Measurements from ENCODE around the gene ATXN3L.
A peak's percentile ranks its signal among the peaks of the same experiment; 100 is the strongest.

The ATXN3L gene

DNA sequence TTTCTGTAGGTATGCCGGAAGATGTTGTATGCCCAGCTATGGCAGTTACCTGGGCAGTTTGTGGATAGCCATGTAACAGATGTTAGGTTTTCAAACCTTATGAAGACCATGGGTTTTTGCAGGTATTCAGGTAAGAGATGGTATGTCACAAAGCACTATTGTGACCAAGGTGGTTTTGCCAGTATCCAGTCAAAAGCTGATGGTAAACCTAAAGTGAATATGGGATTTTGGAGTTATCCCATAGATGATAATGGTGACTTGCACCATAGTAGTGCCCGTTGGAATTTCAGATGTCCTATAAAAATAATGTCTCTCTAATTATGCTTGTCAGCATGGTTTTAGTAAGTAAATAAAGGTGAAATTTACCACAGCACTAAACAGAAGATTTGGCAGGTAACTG, at the start of gene ATXN3L:
Gene ATXN3L (minus strand): TSS at position 101 of the 400 bp plus-strand sequence. CDS start 119 bp downstream, outside the sequence.
- DNase-seq, result no peak

DNA sequence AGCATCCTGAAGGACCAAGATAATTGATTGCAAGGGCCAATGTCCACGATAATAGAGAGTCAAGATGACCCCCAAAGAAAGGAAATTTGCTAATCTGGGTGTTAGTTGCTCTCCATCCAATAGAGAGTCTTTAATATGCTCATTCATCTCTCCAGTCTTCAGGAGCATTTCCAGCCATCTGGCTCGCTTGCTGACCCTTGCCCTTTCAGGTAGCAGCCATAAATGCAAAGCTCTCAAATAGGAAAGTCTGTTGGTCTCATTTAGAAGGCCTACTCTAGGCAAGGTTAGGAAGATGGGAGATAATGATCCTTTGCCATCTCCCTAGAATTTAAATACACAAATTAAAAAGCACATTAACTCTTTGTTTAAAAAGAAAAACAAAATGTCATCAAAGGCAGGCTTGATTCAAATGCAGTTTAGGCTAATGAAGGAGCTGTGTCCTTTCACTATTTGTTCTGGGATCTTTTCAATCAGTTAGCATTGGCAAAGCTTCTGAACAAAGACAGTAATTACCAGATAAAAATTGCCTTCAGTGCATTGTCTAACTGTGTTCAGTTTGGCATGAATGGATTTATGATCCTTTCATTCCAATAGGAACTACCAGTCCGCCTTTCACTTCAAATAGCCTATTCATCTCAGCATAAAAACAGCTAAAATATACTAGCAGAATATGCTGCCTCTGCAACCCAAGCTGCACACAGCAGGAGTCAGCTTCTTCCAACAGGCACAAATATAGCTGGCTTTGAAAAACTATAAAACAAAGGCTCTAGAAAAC, 49.6 kb upstream of the ATXN3L start:
- DNase-seq, result no peak

DNA sequence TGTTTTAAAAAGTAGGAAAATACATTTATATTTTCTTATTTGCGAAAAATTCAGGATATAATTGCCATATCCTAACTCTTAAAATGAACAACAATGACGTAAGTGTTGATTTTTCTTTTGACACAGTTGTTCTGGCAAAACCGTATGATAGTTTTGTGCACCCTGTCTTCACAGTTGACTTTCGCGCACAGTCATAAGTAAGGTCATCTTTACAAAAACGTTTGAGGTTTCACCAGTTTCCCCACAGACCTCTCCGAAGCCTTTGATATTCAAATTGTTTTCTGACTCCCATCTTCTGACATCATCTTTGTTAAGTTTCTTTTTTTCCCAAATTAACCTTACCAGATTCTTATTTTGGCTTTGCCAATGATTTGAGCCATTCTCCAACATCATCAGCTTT, 48.1 kb upstream of the ATXN3L start:
- DNase-seq, result no peak

DNA sequence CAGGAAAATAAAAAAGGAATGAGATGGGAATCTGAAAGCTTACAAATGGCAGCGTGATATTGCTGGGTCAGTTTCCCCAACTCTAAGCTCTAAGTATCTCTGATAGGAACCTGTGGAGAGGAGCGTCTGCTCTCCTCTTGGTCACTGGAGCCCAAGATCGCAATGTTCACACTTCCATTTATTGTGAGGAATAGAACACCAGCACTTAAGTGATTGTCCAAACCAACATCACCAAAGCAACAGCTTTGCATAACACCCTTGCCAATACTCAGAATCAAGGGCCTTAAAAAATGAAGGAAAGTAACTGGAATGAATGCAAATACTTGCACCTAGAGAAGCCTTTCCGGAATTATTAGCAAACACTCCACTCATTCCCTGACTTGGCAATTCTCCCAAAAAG, 46.8 kb upstream of the ATXN3L start:
- DNase-seq, result no peak

DNA sequence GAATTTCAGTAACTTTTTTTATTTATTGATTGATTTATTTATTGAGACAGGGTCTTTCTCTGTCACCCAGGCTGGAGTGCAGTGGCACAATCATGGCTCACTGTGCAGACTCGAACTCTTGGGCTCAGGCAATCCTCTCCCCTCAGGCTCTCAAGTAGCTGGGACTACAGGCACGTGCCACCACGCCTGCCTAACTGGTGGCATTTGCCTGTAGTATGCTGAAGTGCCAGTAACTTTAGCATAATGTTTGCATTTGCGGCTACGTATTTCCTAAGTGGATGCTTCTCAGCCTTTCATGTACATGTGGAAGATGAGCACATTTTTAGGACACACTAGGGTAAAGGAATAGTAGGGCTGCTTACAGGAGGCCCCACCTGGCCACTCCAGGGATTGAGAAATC, 45.3 kb upstream of the ATXN3L start:
- no peak for DNase-seq

DNA sequence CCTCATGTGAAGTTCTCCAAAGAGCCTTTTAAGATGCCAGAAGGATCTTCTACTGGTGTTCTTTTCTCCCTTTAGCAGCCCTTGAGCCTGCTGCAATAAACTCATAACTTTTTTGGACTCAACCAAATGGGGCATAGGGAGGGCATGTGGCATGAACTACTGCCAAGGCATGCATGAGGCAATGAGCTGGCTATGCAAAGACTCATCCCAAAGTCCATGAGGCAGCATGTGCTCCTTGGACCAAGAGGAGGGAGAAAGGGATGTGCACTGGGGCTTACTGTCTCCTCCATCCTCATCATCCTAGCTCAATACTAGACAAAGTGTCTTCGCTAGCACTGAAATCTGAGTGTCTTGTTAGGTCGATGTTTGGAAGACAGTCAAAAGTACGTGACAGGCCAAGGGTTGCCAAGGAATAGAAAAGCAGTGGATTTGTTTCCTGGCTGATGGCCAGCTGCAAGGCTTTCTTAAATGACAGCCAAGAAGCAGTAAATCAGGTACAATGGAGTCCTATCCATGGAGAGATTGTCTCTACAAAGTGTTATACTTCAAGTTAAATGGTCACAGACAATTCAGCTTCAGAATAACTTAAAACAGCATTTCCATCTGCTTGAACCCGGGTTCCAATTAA, 44.5 kb upstream of the ATXN3L start:
- peak; percentile 8 for DNase-seq

DNA sequence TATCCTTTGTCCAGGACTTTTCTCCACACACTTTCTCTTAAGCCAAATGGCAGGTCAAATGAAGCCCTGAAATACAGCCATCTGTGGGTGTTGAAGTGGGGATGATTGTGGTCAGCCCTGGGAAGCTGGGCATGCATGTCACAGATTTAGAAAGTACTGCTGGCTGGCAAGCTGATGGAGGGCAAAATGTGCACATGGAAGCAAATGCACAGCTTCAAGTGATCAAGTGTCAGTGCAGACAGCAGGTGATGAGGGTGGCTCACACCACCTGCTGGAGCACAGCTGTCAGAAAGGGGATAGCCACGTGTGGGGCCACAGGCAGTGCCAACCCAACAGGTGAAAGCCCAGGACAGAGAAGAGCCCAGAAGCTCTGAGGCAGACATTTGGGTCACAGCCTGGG, 40.3 kb upstream of the ATXN3L start:
- DNase-seq, result peak; percentile 60

DNA sequence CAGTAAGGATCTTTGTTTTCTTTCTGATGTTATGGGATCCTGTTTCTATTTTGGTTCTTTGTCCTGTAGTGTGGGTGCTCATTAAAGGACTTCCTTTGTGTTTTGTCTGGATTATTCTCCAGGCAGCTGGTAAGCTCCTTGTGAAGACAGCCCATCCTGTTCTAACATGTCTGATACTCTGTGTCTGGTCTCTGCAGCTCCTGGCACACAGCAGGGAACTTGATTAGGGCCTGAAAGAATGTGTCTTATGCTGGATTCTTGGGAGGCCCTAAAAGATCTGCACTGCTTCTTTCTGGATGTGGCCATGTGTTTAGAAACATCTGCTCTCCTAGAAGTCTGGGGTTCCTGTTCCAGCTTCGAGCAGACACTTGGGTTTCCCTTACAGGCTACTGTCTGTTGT, 38.1 kb upstream of the ATXN3L start:
- peak; percentile 92 for DNase-seq

DNA sequence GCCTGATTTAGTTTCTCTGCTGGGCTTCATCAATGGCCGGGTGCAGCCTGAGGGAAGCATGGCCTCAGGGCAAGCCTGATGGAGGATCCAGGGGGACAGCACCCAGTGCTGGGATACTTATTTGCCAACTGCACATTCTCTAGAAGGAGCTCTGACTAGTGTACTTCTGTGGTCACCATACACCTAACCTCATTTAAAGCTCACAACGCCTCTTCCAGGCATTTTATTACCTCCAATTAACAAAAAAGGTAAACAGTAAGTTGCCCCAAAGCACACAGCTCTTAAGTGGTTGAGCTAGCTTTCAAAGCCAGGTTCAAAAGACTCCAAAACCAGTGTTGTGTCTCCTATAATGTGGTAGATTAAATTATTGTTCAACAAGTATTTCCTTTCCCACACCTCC, 26.8 kb upstream of the ATXN3L start:
- no peak for DNase-seq

DNA sequence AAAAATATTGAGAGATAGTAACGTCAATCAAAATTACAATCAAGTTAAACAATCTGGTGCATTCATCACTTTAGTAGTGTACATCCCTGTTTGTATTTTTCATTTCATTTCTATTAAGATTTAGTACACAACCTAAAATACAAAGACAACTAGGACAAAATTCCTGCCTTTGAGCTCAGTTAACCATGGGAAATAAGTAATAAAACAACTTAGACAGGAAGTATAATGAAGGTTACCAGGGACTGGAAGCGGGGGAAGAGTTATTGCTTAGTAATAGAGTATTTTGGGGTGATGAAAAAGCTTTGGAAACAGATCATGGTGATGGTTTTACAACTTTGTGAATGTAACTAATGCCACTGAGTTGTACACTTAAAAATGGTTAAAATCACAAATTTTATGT, 25.6 kb upstream of the ATXN3L start:
- DNase-seq, result no peak

DNA sequence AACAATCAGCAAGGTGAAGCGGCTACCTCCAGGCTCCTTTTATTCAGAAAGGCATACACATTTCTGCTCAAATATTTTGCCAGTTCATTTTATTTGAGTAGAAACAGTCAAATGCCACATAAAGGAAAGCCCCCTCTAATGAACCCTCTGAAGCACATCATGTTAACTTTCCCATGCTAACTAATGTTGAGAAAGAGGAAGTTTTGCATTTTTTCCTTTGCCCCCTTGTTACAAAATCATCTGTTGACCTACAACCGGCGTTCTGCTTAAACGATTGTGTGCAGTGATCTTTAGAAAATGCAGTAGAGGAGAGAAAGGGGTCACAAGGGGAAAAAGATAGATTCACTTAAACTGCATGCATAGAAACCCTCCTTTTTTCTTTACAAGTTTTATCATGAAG, 25.2 kb upstream of the ATXN3L start:
- DNase-seq, result no peak

DNA sequence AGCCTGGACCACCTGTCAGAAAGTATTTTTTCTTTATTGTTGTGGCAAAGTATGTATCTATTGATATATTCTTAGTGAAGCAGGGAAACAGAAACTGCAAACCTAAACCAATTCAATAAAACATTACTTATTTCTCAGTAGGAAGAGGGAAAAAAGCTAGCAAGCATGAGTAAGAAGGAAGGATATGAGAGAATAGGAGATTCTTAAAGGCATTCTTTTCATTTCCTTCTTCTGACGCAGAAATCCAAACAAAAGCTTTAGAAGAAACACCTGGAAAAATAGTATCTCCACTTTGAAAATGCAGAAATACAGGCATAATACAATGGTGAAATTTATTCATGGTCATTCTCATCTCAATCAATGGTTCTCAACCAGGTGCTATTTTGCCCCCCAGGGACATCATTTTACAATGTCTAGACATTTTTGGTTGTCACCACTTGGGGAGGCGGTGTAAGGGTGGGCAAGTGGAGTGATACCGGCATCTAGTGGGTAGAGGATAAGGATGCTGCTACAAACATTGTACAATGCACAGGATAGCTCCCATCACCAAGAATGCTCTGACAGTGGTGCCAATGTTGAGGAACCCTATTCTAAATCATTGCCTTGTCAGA, 21.7 kb upstream of the ATXN3L start:
- DNase-seq, result no peak

DNA sequence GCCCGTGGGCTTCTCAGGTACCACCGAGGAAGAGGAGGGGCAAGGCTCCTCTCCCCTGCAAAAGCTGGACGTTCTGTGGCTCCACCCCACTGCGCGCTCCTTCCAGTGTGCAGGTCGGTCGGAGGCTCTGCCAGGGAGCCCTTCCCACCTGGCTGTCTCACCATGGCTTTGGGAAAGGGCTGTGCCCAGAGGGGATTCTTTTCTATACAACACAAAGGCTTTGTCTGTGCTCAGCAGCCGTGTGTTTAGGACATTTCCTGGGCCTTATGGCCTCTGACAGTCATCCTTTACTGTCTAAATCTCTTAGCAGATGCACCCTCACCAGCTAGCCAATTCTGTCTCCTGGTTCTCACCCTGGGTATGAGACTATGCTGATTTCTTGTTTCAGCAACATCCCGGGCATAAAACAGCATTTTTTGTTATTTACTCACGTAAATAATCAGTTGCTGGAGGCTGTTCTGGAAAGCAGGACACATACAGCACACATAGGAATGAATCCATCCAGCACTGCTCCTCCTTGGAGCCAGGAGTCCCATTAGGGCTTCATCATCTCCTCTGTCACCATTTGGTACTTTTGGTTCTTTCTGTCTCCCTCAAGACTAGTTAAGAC, 20.4 kb upstream of the ATXN3L start:
- DNase-seq, result no peak

DNA sequence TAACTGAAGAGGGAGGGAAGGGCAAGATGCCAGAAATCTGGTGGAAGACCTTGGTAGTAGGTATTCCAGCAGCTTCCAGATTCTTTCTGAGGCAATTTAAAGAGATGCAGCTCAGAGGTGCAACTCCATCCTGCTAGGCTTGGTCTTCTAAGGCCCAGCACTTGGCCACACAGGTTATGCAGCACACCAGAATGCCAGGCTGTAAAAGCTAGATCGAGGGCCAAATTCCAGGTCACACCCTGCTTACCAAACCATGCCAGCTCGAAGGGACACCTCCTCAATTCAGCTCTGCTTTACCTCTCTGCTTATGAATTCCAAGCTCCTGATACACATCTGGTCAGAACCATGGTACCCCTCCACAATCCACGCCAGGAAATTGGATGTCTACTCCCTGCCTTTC, 19.8 kb upstream of the ATXN3L start:
- no peak for DNase-seq

DNA sequence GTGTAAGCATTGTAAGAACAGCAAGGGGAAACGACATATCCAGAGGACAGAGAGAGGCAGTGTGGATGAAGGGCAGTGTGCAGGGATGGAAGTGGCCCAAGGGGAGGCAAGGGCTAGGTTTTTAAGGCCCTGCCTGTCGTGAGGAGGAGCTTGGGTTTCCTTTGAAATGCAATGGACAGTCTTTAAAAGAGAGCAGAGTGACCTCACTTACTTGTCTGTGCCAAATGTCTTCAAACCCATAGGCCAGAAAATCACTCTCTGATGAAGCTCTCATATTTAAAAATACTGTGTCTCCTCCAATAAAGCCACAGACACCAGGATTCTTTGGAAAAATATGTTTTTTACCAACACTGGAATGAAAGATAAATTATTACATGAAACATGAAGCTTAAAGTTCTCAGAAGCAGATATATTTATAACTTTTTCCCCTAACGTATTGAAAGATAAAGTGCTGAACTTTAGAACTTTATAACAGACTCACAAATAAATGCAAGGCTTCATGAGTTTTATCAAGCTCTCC, 19.2 kb upstream of the ATXN3L start:
- no peak for DNase-seq

DNA sequence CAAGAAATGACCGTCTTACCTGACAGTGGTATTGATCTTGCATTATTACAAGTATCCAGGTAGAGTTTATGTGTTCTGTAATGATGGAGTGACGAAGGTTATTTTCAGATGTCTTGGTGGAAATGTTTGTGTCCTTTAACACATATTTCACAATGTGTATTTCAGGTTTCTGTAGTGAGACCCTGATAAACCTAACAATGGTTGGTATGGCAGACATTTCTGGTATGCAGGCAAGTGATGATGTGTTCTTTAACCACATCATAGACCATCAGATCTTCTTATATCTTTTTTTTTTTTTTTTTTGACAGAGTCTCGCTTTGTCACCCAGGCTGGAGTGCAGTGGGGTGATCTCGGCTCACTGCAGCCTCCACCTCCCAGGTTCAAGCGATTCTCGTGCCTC, 14.6 kb upstream of the ATXN3L start:
- no peak for DNase-seq

DNA sequence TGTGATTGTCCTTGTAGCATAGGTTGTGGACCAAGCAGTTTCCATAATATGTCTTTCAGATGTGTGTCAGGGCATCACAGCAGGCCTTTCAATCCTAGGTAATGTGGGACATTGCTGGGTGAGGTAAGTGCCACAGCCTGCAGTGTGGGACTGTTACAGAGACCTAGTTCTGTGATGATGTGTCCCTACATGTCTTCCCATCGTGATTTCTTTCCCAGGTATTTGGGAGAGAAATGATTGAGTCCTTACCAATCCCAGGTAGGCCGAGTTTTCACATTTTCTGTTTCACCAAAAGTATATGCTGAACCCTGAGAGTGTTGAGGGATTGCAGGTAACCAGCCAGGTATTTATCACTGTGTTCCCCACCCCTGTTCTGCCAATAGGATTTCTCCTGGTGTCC, 10.6 kb upstream of the ATXN3L start:
- DNase-seq, result no peak

DNA sequence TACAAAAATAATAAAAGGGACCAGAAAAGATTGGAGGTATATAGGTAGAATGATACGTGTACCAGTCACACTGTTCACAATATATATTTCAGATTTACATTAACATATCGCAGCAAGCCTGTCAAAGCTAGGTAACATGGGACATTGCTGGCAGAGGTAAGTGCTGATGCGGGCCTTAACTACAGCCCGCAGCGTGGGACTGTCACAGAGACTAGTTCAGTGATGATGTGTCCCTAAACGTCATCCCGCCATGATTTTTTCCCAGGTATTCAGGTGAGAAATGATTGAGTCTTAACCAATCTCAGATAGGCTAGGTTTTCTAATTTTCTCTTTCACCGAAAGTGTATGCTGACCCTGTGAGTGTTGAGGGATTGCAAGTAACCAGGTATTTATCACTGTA, 7.8 kb upstream of the ATXN3L start:
- no peak for DNase-seq

DNA sequence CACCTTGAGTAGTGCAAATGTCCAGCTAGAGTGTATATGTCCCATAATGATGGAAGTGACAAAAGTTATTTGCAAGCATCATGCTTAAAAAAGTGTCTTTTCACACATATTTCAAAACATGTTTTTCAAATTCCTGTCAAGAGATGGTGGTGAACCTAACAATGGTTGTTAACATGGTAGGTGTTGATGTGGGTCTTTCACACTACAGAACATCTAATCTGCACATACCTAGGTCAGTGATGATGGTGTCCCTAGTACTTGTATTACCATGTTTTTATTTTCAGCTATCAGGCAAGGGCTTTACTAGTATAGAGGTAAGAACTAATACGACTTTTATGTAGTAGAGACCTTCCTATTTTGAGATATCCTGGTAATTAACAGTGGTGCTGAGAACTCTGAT, 3.4 kb upstream of the ATXN3L start:
- no peak for DNase-seq

DNA sequence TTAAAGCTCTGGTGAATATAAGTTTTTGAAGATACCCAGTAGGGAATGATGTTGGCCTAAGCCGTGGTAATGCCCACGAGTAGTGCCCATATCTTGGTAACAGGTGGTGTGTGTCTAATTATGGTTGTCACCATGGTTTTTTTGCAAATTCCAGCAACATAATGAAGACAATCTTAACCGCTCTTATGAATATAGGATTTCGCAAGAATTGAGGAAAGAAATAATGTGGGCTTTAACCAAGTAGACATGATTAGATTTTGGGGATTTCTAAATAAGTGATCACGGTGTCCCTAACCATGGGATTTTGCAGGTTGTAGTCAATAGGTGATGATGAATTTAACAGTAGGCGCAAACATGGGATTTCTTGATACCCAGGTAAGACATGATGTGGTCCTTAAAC, 2.5 kb downstream of the ATXN3L start:
- no peak for DNase-seq

DNA sequence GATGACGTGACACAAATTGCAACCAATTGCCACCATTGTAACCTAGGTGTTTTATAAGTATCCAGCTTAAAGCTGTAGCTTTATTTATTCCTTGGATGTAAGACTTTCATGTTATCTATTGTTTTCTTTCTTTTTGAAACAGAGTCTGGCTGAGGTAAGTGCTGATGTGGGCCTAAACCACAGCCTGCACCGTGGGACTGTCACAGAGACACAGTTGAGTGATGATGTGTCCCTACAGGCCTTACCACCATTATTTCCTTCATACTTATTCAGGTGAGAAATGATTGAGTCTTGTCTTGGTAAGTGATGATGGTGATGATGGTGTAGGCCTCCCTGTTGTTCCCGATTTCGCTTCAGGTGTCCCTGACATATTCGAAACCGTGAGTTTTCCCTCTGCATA, 8.3 kb downstream of the ATXN3L start:
- no peak for DNase-seq

DNA sequence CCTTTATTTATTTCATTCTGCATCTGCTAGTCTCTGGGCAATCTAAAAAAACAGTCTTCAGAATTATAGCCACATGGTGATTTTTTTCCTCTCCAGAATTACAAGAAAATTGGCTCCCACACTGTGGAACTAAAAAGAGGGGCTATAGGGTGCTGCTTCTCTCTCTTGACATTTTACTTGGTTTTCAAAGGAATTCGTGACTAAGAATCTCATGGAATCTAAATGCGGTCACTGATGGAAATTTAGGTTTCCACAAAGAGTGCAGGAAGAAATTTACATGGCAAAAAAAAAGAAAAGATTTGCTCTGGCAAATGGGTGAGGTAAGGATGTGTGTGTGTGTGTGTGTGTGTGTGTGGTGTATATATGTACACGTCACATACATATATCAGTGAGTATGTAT, 10.2 kb downstream of the ATXN3L start:
- no peak for DNase-seq

DNA sequence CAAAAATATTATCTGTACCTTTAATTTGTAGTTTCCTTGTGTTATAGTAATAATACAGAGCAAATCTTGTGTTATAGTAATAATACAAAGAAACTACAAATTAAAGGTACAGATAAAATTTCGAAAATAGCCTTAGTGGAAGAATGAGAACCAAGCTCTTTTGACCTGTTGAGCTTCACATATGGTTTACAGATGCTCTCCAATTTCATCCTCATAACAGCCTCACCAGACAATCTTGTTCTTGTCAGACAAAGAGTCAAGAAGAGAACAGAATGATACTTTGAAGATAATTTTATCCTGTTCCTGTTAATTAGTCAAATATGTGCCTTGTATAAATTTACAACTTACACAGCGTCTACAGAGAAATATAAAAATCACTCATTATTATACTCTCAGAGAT, 12.8 kb downstream of the ATXN3L start:
- DNase-seq, result no peak

DNA sequence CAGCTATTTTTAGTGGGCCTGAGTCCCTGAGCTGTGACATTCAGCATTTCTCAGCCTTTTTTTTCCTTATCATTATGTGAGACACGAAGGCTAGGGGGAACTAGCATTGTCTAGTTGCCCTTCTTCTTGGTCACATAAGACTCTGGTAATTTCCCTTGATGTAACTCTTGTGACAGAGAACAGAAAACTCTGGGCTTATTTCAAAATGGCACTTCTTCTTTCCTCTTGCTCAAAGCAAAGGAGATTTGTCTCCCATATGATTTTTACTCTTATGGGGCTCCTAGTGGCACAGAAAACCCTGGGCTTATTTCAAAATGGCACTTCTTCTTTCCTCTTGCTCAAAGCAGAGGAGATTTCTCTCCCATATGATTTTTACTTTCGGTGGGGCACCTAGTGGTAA, 14.7 kb downstream of the ATXN3L start:
- DNase-seq, result no peak
